GM12878 (cell line): ENCODE results near the gene KCNA5. TPM values are rescaled to one million over a fixed set of nuclear protein-coding genes. Genes with fewer than 3 reads are reported as not detected.

Experiments
- ATAC-seq: fragments of 200-7000 bp; cut with Tn5 transposase; 3 replicates; pipeline ENCODE4 v1.9.1; 2020; ENCODE audit warnings: mild to moderate bottlenecking, moderate library complexity
- BruUV-seq: library from RNA; stranded (reverse); fragments of 400-500 nt; replicated peaks from 2 replicates; lab custom pipeline; 2021; lab: Mats Ljungman, UMichigan
- CTCF ChIA-PET: fragments of 300-600 bp; sonication (Branson Sonifier 250); formaldehyde crosslinking; extraction: SDS; loops from one replicate; lab custom pipeline; 2021; ENCODE audit warnings: inconsistent platforms; lab: Yijun Ruan, JAX
- POLR2A ChIA-PET: fragments of 350-600 bp; formaldehyde crosslinking; extraction: SDS; loops from one replicate; lab custom pipeline; 2021; ENCODE audit warnings: inconsistent platforms; lab: Charles Lee
- RAD21 ChIA-PET: fragments of 300-600 bp; sonication (Branson Sonifier 250); formaldehyde crosslinking; loops from one replicate; lab custom pipeline; 2023; ENCODE audit warnings: antibody characterized with exemption; ENCODE audit not compliant: unreplicated experiment; lab: Charles Lee
- SMC1A ChIA-PET: fragments of 300-600 bp; sonication (Branson Sonifier 250); formaldehyde crosslinking; loops from one replicate; lab custom pipeline; 2023; ENCODE audit not compliant: unreplicated experiment, uncharacterized antibody; lab: Charles Lee
- DNase-seq: peaks from one replicate; pipeline ENCODE4 v3.0.0-alpha.2; 2011; ENCODE audit warnings: low read depth, low spot score
- FAIRE-seq: peaks from 3 replicates; lab custom pipeline; 2011; peaks lifted over from hg19 to GRCh38; lab: Jason Lieb, UNC
- H2AFZ ChIP-seq: 2 replicates; pipeline ENCODE4 v1.6.0; 2011; ENCODE audit warnings: low read depth, low read length, control low read depth; ENCODE audit not compliant: control insufficient read depth
- H3K27ac ChIP-seq: 2 replicates; pipeline ENCODE4 v1.5.1; 2011; ENCODE audit warnings: control low read depth; ENCODE audit not compliant: control insufficient read depth, insufficient read depth
- H3K27me3 ChIP-seq, 2 experiments: replicated peaks in 1 of 2; 2 replicates each; pipeline versions ENCODE4 v1.6.0 to v1.6.1; 2011; ENCODE audit warnings: low read length in 1 of 2; ENCODE audit not compliant: control insufficient read depth in 2 of 2, insufficient read depth in 2 of 2
- H3K36me3 ChIP-seq, 2 experiments: 2 replicates each; pipeline ENCODE4 v1.5.1; 2011; ENCODE audit warnings: low read length in 1 of 2; ENCODE audit not compliant: control insufficient read depth in 2 of 2, insufficient read depth in 2 of 2
- H3K4me1 ChIP-seq: 2 replicates; pipeline ENCODE4 v1.6.1; 2011; ENCODE audit warnings: mild to moderate bottlenecking, low read length, moderate library complexity, mixed read lengths; ENCODE audit not compliant: control insufficient read depth, insufficient read depth
- H3K4me2 ChIP-seq: 2 replicates; pipeline ENCODE4 v1.6.0; 2011; ENCODE audit warnings: control low read depth; ENCODE audit not compliant: control insufficient read depth, insufficient read depth
- H3K4me3 ChIP-seq: fragments of 200-600 bp; sonication (generic); 2 replicates; pipeline ENCODE4 v1.5.1; 2016
- H3K79me2 ChIP-seq: 2 replicates; pipeline ENCODE4 v1.6.0; 2011; ENCODE audit warnings: low read length; ENCODE audit not compliant: control insufficient read depth, insufficient read depth
- H3K9ac ChIP-seq: 2 replicates; pipeline ENCODE4 v1.8.0; 2011; ENCODE audit warnings: low read length, control low read depth, mixed read lengths; ENCODE audit not compliant: control insufficient read depth, insufficient read depth
- H3K9me3 ChIP-seq: replicated peaks from 3 replicates; pipeline ENCODE4 v1.5.1; 2011; ENCODE audit warnings: mild to moderate bottlenecking, low read length; ENCODE audit not compliant: control insufficient read depth, insufficient read depth
- H4K20me1 ChIP-seq: 2 replicates; pipeline ENCODE4 v1.6.0; 2011; ENCODE audit not compliant: control insufficient read depth, insufficient read depth
- IRF4 ChIP-seq: IDR thresholded peaks from 2 replicates; pipeline ENCODE4 v1.6.1; 2011; ENCODE audit warnings: low read depth, low read length
- JUNB ChIP-seq: IDR thresholded peaks from 2 replicates; pipeline ENCODE4 v1.6.1; 2016; ENCODE audit warnings: antibody characterized with exemption, mild to moderate bottlenecking
- KDM1A ChIP-seq: fragments of 200-600 bp; sonication (generic); IDR thresholded peaks from 2 replicates; pipeline ENCODE4 v1.6.1; 2016; ENCODE audit warnings: borderline replicate concordance
- MXI1 ChIP-seq: fragments of 150-350 bp; IDR thresholded peaks from 2 replicates; pipeline ENCODE4 v1.6.1; 2011; ENCODE audit warnings: low read depth, mild to moderate bottlenecking, inconsistent platforms, low read length, improper control_type of control experiment
- NFYB ChIP-seq: IDR thresholded peaks from 2 replicates; pipeline ENCODE4 v1.6.1; 2011; ENCODE audit warnings: low read depth, mild to moderate bottlenecking, low read length, improper control_type of control experiment, moderate library complexity; ENCODE audit not compliant: insufficient read depth
- RAD51 ChIP-seq: fragments of 450-650 bp; IDR thresholded peaks from 2 replicates; pipeline ENCODE4 v1.6.1; 2016; ENCODE audit warnings: moderate library complexity, mild to moderate bottlenecking, inconsistent platforms
- RUNX3 ChIP-seq: IDR thresholded peaks from 2 replicates; pipeline ENCODE4 v1.6.1; 2012; ENCODE audit warnings: low read length, inconsistent platforms
- SPI1 ChIP-seq: IDR thresholded peaks from 2 replicates; pipeline ENCODE4 v1.6.1; 2011; ENCODE audit warnings: low read depth, mild to moderate bottlenecking, low read length, moderate library complexity, borderline replicate concordance; ENCODE audit not compliant: insufficient read depth
- SUZ12 ChIP-seq: fragments of 200-600 bp; sonication (generic); IDR thresholded peaks from one replicate; pipeline ENCODE4 v1.6.1; 2018; ENCODE audit warnings: antibody characterized with exemption, mild to moderate bottlenecking; ENCODE audit not compliant: unreplicated experiment
- WRNIP1 ChIP-seq: IDR thresholded peaks from 2 replicates; pipeline ENCODE4 v1.6.1; 2011; ENCODE audit warnings: low read depth, low read length, improper control_type of control experiment, borderline replicate concordance
- WGBS: methylation state at CpG from one replicate; pipeline ENCODE4 v1.1.6; 2016; ENCODE audit warnings: low lambda C conversion rate; ENCODE audit not compliant: insufficient replicate concordance, insufficient coverage; ENCODE audit errors: missing lambda C conversion rate; 5-methylcytosine and 5-hydroxymethylcytosine counted together
- in situ Hi-C: fragments of 300-500 bp; cut with MboI; formaldehyde crosslinking; loops from 9 replicates; pipeline ENCODE4 v1.14.3; 2018; ENCODE audit warnings: mixed read lengths
- intact Hi-C: fragments of 100-400 bp; cut with micrococcal nuclease; formaldehyde crosslinking; loops from one replicate; pipeline ENCODE4 v1.14.2; 2022; ENCODE audit not compliant: unreplicated experiment
- polyA plus RNA-seq, 11 experiments: library from polyadenylated mRNA; depleted of rRNA in 4 of 11; unstranded in 6 of 11; stranded (reverse) in 5 of 11; fragments of >200 nt; fragmentation: Nextera tagmentation in 4 of 11; fragmentation: Illumina TruSeq in 1 of 11; extraction: Ambion mirVana in 4 of 11; extraction: Trizol in 1 of 11; gene quantifications; 1 replicate in 1 of 11; 2 replicates in 10 of 11; pipeline versions ENCODE4 v1.2.1 to v1.2.3, GENCODE V29; 2011 to 2016; ENCODE audit warnings: inconsistent platforms in 2 of 11, missing spikeins in 2 of 11, low read depth in 1 of 11
- total RNA-seq, 4 experiments: library from RNA; depleted of rRNA in 3 of 4; stranded (reverse); fragments of >200 nt in 3 of 4; fragmentation: Illumina TruSeq in 1 of 4; extraction: Trizol in 1 of 4; gene quantifications; 2 replicates each; pipeline versions ENCODE4 v1.2.1 to v1.2.3, GENCODE V29; 2013 to 2021

KCNA5 gene
- total and polyA plus RNA-seq, 10 of the 15 experiments (the other 5 are each of a cell fraction or from before 2014, with no cell fraction given) = 0.11 to 0.56 (median 0.19) TPM; not detected in 4

- intact Hi-C loops = no loop called here
- ATAC-seq = no peak
These were observed 4.0 kb downstream of the KCNA5 start for GRCh38 chr12:5047729-5048128.

GRCh38 chr12:5050542-5050941 is 6.9 kb downstream of the KCNA5 start:
- no peak overlapping the region for H3K27ac ChIP-seq
- no peak for ATAC-seq
- H3K9ac ChIP-seq = no peak overlapping the region
- CTCF ChIA-PET = interaction anchor here (0.6 kb wide), 1 partner anchor 197 kb away, joined by 3 read pairs; no protein-coding TSS in a partner anchor
- TF ChIP-seq RUNX3 = peak; percentile 42
- no peak for TF ChIP-seq NFYB
- TF ChIP-seq, all 136 proteins: peak for 1
- WGBS = 79% methylated on average over 3 of the region's 3 CpGs
- Histone ChIP-seq H3K36me3 (no peaks in the 10 kb centered on the region), H3K9me3 (peaks cover 2% of the 10 kb centered on the region; the same call in 2 of the 3 replicates), H4K20me1 (no peaks in the 10 kb centered on the region), H2AFZ (no peak overlapping the region), H3K79me2 (no peaks in the 10 kb centered on the region), H3K27me3 (no peaks in the 10 kb centered on the region; a peak in 1 of 4 replicates), H3K4me2 (peak overlapping the region; percentile 97), H3K4me1 (peaks cover 43% of the 10 kb centered on the region), H3K4me3 (no peak overlapping the region)
- in situ Hi-C loops = no loop called here
- POLR2A ChIA-PET = no interaction called here
- BruUV-seq = no TSS peak
- FAIRE-seq (no peak), DNase-seq (no peak)
- RAD21 ChIA-PET = interaction anchor here (1.0 kb wide), 1 partner anchor 34 kb away, joined by 4 read pairs; no protein-coding TSS in a partner anchor
- intact Hi-C loops = no loop called here
- SMC1A ChIA-PET = no interaction called here

More at GRCh38 chr12:5047729-5048128, 4.0 kb downstream of the KCNA5 start:
- H3K4me3 ChIP-seq = no peak overlapping the region
- WGBS = 54% methylated on average over 6 of the region's 6 CpGs
- CTCF ChIA-PET = interaction anchor here (1.3 kb wide), 1 partner anchor 20 kb away, joined by 3 read pairs; no protein-coding TSS in a partner anchor
- H3K4me1 ChIP-seq = peaks cover 36% of the 10 kb centered on the region
- TF ChIP-seq WRNIP1 = no peak
- TF ChIP-seq SUZ12 = no peak
- TF ChIP-seq IRF4 = no peak
- no peak for TF ChIP-seq SPI1
- TF ChIP-seq MXI1 = no peak
- no peak for TF ChIP-seq JUNB
- TF ChIP-seq KDM1A = no peak
- TF ChIP-seq RAD51 = no peak
- TF ChIP-seq, all 136 proteins: peak for 0
- Histone ChIP-seq H3K27ac (no peak overlapping the region), H3K4me2 (no peak overlapping the region), H3K36me3 (no peaks in the 10 kb centered on the region), H3K9ac (no peak overlapping the region), H4K20me1 (no peaks in the 10 kb centered on the region), H2AFZ (no peak overlapping the region), H3K9me3 (peaks cover 2% of the 10 kb centered on the region; the same call in 2 of the 3 replicates), H3K79me2 (no peaks in the 10 kb centered on the region), H3K27me3 (peaks cover 1 to 9% of the 10 kb centered on the region in 2 experiments; a peak in 2 of 4 replicates)
- DNase-seq (no peak), FAIRE-seq (no peak)
- POLR2A ChIA-PET = no interaction called here
- SMC1A ChIA-PET = no interaction called here
- RAD21 ChIA-PET = no interaction called here
- in situ Hi-C loops = no loop called here
- no TSS peak for BruUV-seq
